ENCODE data around the gene ZNF311.

Gene ZNF311

GRCh38 chr6:28947831-28948270, 57.3 kb downstream of the ZNF311 start:
- H3K27ac ChIP-seq, result no peak overlapping the region
- TF ChIP-seq ZFX (IDR thresholded peaks at IDR 0.05) (no peak), CTCF (conservative IDR thresholded peaks at IDR 0.05) (no peak)

- TF ChIP-seq CTCF (conservative IDR thresholded peaks at IDR 0.05), result no peak
- TF ChIP-seq ZFX (IDR thresholded peaks at IDR 0.05), result no peak
- H3K27ac ChIP-seq, result no peak overlapping the region
Observed at GRCh38 chr6:28947067-28947765, 57.9 kb downstream of the ZNF311 start.

GRCh38 chr6:28945349-28945748, 59.8 kb downstream of the ZNF311 start:
- TF ChIP-seq ZFX (IDR thresholded peaks at IDR 0.05), result no peak
- no peak for TF ChIP-seq CTCF (conservative IDR thresholded peaks at IDR 0.05)

More at GRCh38 chr6:28945349-28945748, 59.8 kb downstream of the ZNF311 start:
- no peak overlapping the region for H3K27ac ChIP-seq

Measured in C4-2B (cell line).